Skeletal muscle tissue (tissue), 5 donors: ENCODE data around the gene U2AF2. TPM values are rescaled to one million over a fixed set of nuclear protein-coding genes. Genes with fewer than 3 reads are reported as not detected.

ENCODE experiments used
- H3K27ac ChIP-seq: one replicate; pipeline ENCODE4 v1.7.0; 2013; ENCODE audit warnings: mild to moderate bottlenecking, low read depth, low read length, inconsistent platforms
- H3K27me3 ChIP-seq, 3 donors: one replicate each; pipeline ENCODE4 v1.7.0; 2013; ENCODE audit warnings: low read length in 3 of 3; ENCODE audit not compliant: control insufficient read depth in 3 of 3, insufficient read depth in 3 of 3
- H3K36me3 ChIP-seq, 3 donors: one replicate each; pipeline ENCODE4 v1.7.0; 2013; ENCODE audit warnings: low read length in 3 of 3; ENCODE audit not compliant: control insufficient read depth in 3 of 3, insufficient read depth in 3 of 3
- H3K4me1 ChIP-seq, 3 donors: one replicate each; pipeline ENCODE4 v1.7.0; 2013; ENCODE audit warnings: low read length in 3 of 3, mild to moderate bottlenecking in 3 of 3; ENCODE audit not compliant: control insufficient read depth in 3 of 3, insufficient read depth in 3 of 3
- H3K4me3 ChIP-seq, 3 donors: one replicate each; pipeline ENCODE4 v1.7.0; 2013; ENCODE audit warnings: low read length in 3 of 3
- H3K9ac ChIP-seq, 3 donors: one replicate each; pipeline ENCODE4 v1.7.0; 2013; ENCODE audit warnings: low read length in 3 of 3, mild to moderate bottlenecking in 3 of 3, moderate library complexity in 2 of 3, low read depth in 1 of 3
- H3K9me3 ChIP-seq, 3 donors: one replicate each; pipeline ENCODE4 v1.7.0; 2013; ENCODE audit warnings: low read length in 3 of 3; ENCODE audit not compliant: control insufficient read depth in 3 of 3
- small RNA-seq: library from RNA; depleted of rRNA; stranded (forward); fragments of <200 nt; gene quantifications from one replicate; pipeline ENCODE3, GENCODE V24; 2014
- total RNA-seq: library from RNA; depleted of rRNA; stranded (reverse); fragments of >200 nt; gene quantifications from one replicate; pipeline ENCODE4 v1.2.3, GENCODE V29; 2014
- donor health status: Osteomylitis.

U2AF2 gene
- total RNA-seq, 1 donor from 2014 or later: 52.2 TPM

GRCh38 chr19:55720214-55720746 is 65.4 kb downstream of the U2AF2 start:
- Histone ChIP-seq H3K4me1 (no peaks in the 10 kb centered on the region), H3K27ac (no peak overlapping the region), H3K36me3 (no peaks in the 10 kb centered on the region), H3K4me3 (no peak overlapping the region), H3K9ac (no peak overlapping the region), H3K9me3 (peaks cover 0 to 10% (median 3%) of the 10 kb centered on the region in 3 donors), H3K27me3 (peaks cover 6 to 11% (median 10%) of the 10 kb centered on the region in 3 donors)

- H3K9me3 ChIP-seq: peaks cover 0 to 10% (median 3%) of the 10 kb centered on the region in 3 donors
- no peaks in the 10 kb centered on the region for H3K4me1 ChIP-seq
- H3K9ac ChIP-seq: no peak overlapping the region
- H3K27ac ChIP-seq: no peak overlapping the region
- H3K27me3 ChIP-seq: peaks cover 6 to 11% (median 10%) of the 10 kb centered on the region in 3 donors
- no peak overlapping the region for H3K4me3 ChIP-seq
- no peaks in the 10 kb centered on the region for H3K36me3 ChIP-seq
These were observed 66.0 kb downstream of the U2AF2 start for GRCh38 chr19:55720801-55721200.

GRCh38 chr19:55723491-55723890 is 68.7 kb downstream of the U2AF2 start:
- peaks cover 0 to 10% (median 3%) of the 10 kb centered on the region in 3 donors for H3K9me3 ChIP-seq
- peaks cover 0 to 7% (median 5%) of the 10 kb centered on the region in 3 donors for H3K27me3 ChIP-seq
- H3K9ac ChIP-seq: no peak overlapping the region
- H3K27ac ChIP-seq: no peak overlapping the region
- H3K36me3 ChIP-seq: no peaks in the 10 kb centered on the region
- H3K4me1 ChIP-seq: no peaks in the 10 kb centered on the region
- no peak overlapping the region for H3K4me3 ChIP-seq

Small RNA genes lying within 50 kb of the gene (small RNA-seq; reads per million reads assigned to genes)
- gene AC010525.2: not detected

Other genes starting within 250 kb of the U2AF2 start
- 11.0 TPM for gene UBE2S, start 247.2 kb upstream of the U2AF2 start, total RNA-seq
- not detected for gene SHISA7, start 211.7 kb upstream of the U2AF2 start, total RNA-seq
- 25.1 TPM for gene ISOC2, start 193.4 kb upstream of the U2AF2 start, total RNA-seq
- gene C19orf85, start 190.3 kb upstream of the U2AF2 start, total RNA-seq: not detected
- 0.52 TPM for gene ZNF628, start 178.4 kb upstream of the U2AF2 start, total RNA-seq
- 8.4 TPM for gene NAT14, start 169.8 kb upstream of the U2AF2 start, total RNA-seq
- 17.7 TPM for gene SSC5D, start 166.6 kb upstream of the U2AF2 start, total RNA-seq
- gene SBK2, start 117.9 kb upstream of the U2AF2 start, total RNA-seq: 1.0 TPM
- gene SBK3, start 109.5 kb upstream of the U2AF2 start, total RNA-seq: not detected
- 1.6 TPM for gene ZNF579, start 74.2 kb upstream of the U2AF2 start, total RNA-seq
- gene FIZ1, start 55.5 kb upstream of the U2AF2 start, total RNA-seq: under 0.01 TPM
- gene ZNF524, start 54.7 kb upstream of the U2AF2 start, total RNA-seq: 4.7 TPM
- gene ZNF865, start 49.4 kb upstream of the U2AF2 start, total RNA-seq: 1.0 TPM
- gene ZNF784, start 30.5 kb upstream of the U2AF2 start, total RNA-seq: 8.9 TPM
- 2.1 TPM for gene ZNF580, start 14.0 kb upstream of the U2AF2 start, total RNA-seq
- 17.2 TPM for gene ZNF581, start 11.4 kb upstream of the U2AF2 start, total RNA-seq
- 3.1 TPM for gene CCDC106, start 6.8 kb upstream of the U2AF2 start, total RNA-seq
- 5.7 TPM for gene EPN1, start 20.2 kb downstream of the U2AF2 start, total RNA-seq
- gene NLRP9, start 83.4 kb downstream of the U2AF2 start, total RNA-seq: not detected
- 0.52 TPM for gene RFPL4A, start 104.1 kb downstream of the U2AF2 start, total RNA-seq
- gene RFPL4AL1, start 114.1 kb downstream of the U2AF2 start, total RNA-seq: not detected
- under 0.01 TPM for gene NLRP11, start 177.0 kb downstream of the U2AF2 start, total RNA-seq
- gene NLRP4, start 181.5 kb downstream of the U2AF2 start, total RNA-seq: not detected